Right lobe of liver (tissue), 4 donors: ENCODE data around the gene NXF1.

Experiments
- CTCF ChIP-seq, 4 donors: fragments of 200-600 bp in 3 of 4; fragments of 450-650 bp in 1 of 4; IDR thresholded peaks; one replicate each; pipeline versions ENCODE4 v1.5.1 to v1.8.0; 2016 to 2022; ENCODE audit warnings: antibody characterized with exemption in 4 of 4, mild to moderate bottlenecking in 2 of 4
- POLR2A ChIP-seq: fragments of 450-650 bp; IDR thresholded peaks from one replicate; pipeline ENCODE4 v1.6.1; 2017; ENCODE audit warnings: antibody characterized with exemption, mild to moderate bottlenecking
- donor health status: DM: no; HTN: no; CAD: no.
- donor health status: DM: no; HTN: no; CAD: no.
- donor health status: DM: no; HTN: yes; CAD: no.

- no peak for TF ChIP-seq POLR2A
- TF ChIP-seq CTCF (IDR thresholded peaks at IDR 0.05) = no peak
Observed at GRCh38 chr11:62747475-62748160, 57.6 kb downstream of the NXF1 start.
